ENCODE measurements around the gene CPXM2.

CPXM2 gene

DNA sequence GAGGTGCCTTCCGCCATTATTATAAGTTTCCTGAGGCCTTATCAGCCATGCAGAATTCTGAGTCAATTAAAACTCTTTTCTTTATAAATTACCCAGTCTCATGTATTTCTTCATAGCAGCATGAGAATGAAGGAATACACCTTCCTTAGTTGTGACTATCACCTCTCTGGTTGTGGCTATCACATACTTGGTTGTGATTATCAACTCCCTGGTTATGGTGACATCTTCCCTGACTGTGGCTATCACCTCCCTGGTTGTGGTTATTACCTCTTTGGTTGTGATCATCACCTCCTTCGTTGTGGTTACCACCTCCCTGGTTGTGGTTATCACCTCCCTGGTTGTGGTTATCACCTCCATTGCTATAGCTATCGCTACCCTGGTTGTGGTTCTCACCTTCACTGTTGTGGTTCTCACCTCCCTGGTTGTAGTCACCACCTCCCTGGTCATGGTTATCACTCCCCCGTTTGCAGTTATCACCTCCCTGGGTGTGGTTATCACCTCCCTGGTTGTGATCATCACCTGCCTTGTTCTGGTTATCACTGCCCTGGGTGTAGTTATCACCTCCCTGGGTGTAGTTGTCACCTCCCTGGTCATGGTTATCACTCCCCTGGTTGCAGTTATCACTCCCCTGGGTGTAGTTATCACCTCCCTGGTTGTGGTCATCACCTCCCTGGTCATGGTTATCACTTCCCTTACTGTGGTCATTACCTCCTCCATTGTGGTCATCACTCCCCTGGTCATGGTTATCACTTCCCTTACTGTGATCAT lies 119.5 kb downstream of the CPXM2 start:
- no peak for DNase-seq (ENCODE audit: low spot score)

DNA sequence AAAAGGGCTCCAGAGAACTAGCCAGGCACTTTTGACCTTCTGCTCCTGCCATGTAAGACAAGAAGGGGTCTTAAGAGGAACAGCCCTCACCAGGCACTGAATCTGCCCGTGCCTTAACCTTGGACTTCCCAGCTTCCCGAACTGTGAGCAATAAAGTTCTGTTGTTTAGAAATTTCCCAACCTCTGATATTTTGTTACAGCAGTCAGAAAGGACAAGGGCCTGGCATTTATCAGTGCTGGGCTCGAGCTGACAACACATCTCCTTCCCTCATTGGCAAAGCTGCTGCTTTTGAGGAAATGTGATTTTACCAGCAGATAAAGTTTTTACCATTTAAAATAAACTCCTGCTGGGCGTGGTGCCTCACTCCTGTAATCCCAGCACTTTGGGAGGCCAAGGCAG lies 122.0 kb downstream of the CPXM2 start:
- no peak for DNase-seq (ENCODE audit: low spot score)

DNA sequence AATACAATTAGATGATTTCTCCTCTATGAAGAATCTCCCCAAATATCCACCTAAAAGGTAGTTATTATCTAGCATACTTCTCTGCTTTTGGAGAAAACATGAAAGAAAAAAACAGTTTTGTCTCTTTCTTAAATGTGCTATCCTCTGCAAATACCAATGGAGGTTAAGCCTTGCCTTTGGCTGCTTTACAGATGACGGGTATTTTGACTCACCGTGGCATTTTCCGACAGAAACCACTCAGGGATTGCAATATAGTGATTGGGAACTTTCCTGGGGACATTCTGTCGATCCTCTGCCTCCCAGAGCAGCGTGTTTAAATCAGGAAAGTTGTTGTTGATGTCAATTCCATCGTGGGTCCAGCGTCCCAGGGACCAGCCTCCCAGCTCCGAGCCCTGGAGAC lies 124.8 kb downstream of the CPXM2 start:
- DNase-seq (ENCODE audit: low spot score), result peak; percentile 70

DNA sequence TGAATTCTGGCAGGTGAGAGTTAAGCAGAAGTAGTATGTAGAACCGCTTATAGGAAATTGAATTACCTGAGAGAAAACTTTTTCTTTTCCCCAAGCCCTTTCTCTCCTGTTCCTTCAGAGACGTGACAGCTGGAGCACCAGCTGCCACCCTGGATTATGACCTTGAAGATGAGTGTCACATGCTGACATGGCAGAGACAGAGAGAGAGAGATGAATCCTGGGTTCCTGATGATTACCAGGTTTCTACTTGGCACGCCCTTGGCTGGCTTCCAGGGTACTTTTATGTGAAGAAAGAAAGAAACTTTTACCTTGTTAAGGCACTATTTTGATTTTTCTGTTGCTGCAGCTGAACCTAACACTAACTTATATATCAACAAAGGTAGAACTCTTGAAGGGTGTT lies 125.6 kb downstream of the CPXM2 start:
- DNase-seq (ENCODE audit: low spot score), result no peak

DNA sequence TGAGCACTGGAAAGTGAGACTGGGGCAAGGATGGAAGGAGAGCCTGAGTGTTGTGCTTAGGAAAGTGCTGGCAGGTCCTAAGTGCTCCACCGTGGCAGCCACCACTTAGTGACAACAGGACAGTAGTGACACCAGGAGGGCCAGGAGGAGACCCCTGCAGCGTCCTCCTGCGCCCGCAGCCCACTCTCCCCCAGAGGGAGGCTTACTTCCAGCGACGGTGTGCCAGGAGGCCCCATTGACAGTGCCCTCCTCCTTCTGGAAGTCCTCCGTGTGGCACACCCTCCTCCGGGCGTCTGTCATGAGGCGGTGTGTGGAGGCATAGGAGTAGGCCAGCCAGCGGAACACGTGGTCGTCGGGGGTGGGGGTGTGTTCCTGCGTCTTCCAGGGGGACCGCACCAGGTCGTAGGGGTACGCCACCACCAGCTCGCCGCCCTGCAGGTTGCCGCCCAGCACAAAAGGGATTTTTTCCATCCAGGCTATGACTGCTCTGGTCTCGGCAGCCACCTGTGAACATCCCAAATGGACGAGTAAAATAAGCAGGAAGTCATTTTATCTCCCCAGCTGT lies 129.9 kb downstream of the CPXM2 start:
- DNase-seq (ENCODE audit: low spot score), result no peak

DNA sequence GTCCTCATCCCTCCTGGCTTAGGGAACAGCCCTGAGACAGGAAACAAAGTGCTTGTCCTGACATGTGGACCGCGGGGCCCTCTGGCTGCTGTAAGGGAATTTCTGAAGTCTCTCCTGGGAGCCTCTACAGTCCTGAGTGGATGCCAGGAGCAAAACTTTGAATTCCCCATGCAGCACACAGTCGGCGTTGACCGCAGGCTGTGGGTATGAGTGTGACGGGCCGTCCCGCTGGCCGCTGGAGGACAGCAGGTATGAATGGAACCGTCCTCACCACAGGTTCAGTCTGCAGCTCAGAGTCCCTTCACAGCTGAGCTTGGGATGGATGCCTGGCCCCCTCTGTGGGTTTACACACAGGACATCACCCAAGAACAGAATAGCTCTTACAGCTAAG lies 130.6 kb downstream of the CPXM2 start:
- no peak for DNase-seq (ENCODE audit: low spot score)

DNA sequence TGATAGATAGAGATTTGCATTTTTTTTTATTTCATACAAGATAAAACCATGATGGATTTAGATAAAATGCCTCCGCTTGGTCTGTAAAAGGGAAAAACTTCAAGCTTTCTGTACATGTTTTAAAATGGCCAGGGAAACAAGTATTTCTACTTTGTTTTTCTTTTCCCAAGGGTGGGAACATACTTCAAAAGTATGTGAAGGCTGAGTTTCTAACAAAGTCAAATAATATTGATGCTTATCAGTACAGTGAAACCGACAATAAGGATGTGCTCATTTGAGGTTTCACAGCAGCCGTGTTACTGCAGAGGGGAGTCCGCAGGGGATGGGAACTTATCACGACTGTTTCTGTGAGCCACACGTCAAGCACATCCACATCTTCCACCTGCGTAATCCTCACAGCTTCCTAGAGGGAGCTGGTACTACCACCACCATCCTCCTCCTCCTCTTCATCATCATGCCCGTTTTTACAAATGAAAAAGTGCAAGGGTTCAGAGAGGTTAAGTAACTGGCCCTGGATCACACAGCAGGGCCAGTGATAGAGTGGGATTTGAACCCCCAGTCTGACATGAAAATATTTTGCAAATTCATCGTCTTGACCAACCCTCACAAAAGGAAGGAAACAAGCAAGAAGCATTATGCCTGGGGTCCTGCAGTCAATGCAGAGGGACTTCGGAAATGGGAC lies 131.1 kb downstream of the CPXM2 start:
- DNase-seq (ENCODE audit: low spot score), result no peak

DNA sequence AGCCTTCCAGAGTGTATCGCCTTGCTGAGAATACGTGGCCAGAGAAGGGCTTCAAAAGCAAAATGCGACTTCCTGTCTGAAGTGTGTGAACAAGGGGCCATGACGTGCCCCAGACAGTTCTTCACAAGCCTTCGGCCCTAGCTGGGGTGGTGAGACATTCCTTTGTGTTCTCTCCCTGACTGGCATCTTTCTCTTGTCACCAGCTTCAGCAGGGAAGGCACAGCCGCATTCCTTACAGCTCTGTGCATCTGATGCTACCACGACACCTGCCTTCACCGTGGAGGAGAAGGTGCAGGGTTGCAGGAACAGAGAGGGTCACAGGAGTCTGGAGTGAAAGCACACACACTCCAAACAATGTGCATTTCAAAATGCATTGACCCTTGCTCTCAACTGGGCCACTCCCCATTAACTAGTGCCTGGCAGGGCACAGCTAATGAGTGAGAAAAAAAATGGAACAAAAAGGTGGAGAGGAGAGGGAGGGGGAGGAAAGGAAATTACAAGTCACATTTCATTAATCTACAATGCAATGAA lies 132.0 kb downstream of the CPXM2 start:
- DNase-seq (ENCODE audit: low spot score), result no peak

DNA sequence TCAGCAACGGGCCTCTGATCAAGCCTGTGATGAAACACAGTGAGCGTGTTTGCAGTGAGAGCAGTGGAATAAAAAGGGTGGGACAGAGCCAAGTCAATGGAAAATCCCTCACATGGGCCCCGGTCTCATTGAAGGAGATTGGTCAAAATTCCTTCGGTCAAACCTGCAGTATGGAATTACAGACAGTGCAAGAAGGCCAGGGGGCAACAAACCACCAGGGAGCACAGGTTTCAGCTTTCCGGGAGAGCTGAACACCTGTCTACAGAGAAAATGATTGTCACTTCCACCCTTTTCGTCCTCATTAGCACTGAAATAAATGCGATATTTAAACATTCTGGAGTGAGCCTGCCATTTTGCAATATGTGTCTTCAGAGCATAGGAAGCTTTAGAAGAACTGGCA lies 132.6 kb downstream of the CPXM2 start:
- no peak for DNase-seq (ENCODE audit: low spot score)

DNA sequence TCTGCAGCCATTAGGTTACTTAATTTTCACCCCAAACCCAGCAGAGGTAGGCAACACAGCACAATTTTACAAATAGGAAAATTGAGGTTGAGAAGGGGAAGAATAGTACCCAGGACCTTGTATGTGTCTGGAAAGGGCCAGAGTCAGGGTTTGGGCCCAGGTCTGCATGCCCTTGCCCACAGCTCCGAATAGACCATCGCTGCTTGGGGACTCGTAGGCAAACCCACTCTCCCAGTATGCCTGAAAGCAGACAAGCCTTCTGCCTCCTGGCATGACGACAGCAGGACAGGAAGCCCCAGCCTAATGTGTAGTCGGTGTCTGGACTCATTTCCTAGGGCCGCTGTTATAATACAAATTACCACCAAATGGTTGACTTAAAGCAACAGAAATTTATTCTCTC lies 133.8 kb downstream of the CPXM2 start:
- DNase-seq (ENCODE audit: low spot score), result no peak

DNA sequence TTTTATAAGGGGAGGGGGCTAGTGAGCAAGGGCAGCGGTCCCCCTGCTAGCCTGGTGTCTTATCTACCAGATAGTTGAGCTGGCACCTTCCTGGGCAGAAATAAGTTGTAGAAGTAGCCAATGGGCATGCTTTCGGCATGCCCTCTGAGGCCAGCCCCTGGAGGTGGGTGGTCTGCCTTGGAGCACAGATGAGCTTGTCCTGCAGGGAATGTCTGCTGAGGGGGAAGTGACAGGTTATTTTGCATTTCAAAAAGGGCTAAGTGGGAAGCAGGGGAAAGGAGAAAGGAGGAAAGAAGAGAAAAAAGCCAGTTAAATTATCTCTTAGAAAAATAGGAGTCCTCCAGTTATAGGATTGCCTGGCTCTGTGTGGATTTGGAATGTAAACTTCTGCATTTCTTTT lies 136.5 kb downstream of the CPXM2 start:
- no peak for DNase-seq (ENCODE audit: low spot score)

DNA sequence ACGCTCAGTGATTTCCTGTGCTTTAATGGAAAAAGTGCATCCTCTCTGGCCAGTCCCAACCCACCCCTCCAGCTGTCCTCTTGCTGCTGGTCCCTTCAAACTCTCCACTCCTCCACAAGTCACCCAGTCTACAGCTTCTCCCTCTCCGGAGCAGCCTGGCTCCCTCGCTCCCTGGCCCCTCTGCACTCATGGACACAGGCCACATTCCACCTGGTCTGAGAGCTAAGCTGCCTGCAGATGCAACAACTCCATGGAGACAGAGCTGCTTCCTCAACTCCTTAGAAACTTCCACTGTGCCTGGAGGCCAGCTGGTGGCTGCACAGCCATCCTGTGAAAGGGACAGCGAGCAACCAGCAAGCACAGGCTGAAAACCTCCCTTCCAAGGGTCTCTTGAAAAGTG lies 137.5 kb downstream of the CPXM2 start:
- no peak for DNase-seq (ENCODE audit: low spot score)

DNA sequence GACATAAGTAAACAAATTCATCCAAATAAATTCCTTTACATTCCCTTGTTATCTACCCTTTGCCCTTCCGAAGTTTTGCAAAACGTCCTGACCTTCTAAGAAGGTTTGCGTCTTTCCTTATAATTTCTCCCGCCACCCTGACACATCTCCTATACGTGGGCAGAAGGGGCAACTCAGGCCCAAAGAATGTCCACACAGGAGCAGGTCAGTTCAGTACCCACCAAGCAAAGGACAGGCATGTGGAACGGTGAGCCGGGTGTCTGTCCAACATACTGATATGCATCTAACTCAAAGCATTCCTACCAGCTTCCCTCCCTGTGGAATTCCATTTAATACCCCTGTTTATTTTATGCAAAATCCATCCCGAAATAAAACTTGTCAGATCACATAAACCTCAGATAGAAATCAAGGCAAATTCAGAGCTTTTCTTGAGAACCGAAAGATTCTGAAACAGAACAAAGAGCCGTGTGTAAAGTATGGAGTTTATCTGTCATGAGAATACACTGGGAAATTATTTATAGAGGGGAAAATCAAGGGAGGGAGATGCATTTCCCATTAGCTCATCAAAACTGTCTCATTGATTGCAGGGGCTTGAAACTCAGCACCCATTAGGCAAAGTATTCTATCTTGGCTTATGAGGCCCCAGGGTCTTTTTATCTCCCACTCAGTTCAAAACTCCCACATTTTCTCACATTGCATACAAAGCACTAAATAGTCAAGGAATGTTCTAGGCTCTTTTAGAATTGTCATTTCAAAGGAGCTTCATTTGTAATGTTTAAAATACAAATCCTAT lies 140.1 kb downstream of the CPXM2 start:
- DNase-seq (ENCODE audit: low spot score), result no peak

DNA sequence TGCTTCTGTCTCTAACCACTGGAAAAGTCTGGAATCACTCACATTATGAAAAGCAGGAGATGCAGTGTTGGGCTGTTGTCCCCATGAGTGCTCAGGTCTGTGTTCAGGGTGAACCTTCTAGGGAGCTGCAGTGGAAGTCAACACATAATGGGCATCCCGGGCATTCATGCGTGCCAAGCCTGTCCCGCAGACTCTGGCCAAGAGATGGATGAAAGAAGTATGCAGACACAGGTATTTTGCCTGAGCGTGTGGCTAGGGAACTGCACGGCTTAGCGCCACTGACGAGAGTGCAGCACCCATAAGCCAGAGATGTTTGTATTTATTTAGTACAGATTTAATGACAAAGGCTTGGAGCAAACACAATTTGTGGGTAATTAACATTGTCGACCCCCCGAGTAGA lies 140.7 kb downstream of the CPXM2 start:
- DNase-seq (ENCODE audit: low spot score), result no peak

DNA sequence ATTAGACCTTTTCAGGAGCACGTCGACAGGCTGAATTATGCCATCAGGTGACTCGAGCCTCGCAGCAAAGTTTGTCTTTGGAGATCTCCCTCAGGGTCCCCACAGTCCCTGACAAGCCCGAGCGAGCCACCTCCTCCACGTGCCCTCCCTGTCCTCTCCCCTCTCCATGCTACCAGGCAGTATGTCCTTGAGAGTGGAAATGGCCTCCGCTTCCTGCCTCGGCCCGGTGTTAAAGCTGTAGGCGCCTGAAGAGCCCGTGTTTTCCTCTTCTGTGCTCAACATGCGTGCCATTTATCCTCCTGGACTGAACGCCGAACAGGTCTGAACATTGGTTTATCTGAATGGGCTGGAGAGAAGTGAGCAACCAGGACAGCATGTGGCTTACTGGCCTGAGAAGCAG lies 142.9 kb downstream of the CPXM2 start:
- DNase-seq (ENCODE audit: low spot score), result no peak

DNA sequence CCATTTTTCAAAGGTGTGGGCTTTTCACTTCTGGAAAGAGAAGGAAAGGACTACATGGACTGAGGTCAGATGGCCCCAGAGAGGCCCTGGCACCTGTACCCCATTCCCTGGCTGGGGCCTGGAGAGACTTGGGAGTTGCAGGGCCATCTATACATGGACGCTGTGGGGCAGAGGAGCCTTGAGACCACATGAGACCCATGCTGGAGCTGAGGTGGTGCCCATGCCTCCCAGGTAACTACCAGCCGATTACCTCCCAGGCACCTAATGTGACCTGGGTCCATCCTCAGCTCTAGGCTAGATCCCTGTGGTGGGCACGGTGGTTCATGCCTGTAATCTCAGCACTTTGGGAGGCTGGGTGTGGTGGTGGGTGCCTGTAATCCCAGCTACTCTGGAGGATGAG lies 144.2 kb downstream of the CPXM2 start:
- no peak for DNase-seq (ENCODE audit: low spot score)

DNA sequence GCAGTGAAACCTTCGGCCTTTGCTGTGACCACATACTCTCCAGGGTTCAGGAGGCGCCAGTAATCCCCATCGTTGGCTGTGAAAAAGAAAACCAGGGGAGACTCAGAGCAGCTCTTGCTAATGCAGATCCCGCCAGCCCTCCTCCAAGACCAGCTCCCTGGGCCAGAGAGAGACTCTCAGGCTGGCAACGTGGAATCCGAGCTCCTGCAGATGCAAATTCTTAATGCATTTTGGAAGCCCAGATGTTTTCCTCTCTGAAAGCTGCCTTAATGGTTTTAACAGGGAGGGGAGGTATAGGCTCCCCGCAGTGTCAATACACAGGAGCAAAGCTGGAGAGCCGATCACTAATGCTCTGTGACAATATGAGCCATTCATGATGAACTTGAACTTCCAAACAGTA lies 144.7 kb downstream of the CPXM2 start:
- no peak for DNase-seq (ENCODE audit: low spot score)

DNA sequence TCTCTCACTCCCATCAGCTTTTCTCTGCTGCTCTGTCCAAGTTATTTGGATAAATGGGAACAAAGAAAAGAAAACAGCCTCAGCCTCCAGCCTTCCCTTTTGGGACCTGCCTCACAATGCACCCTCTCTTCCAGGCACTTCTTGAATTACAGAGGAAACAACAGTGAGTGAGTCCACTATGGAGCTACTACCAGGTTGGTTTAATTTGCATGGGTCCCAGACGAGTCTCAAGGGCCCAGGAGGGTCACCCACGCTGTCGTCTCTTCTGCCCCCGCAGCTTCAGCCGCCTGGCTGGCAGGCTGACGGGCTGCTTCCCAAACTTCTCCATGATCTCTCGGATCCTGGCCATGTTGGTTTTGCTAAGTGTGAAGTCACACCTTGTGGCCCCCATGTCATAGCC lies 145.1 kb downstream of the CPXM2 start:
- no peak for DNase-seq (ENCODE audit: low spot score)

DNA sequence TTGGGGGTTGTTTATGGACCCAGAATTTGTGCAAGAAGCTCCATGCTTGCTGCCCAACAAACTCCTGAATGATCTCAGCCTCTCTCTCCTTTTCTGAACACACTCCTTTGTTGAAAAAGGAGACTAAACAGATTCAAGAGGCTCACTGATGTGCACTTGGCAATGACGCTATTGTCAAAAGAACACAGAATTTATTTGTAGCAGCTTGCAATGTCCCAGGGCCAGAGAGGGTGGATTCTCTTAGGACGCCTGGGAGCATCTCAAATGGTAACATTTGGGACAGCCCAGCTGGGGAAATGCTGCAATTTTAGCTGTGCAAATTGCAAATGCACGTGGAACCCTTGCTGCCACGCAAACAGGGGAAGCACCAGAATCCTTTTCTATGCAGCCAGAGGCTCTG lies 145.5 kb downstream of the CPXM2 start:
- no peak for DNase-seq (ENCODE audit: low spot score)

DNA sequence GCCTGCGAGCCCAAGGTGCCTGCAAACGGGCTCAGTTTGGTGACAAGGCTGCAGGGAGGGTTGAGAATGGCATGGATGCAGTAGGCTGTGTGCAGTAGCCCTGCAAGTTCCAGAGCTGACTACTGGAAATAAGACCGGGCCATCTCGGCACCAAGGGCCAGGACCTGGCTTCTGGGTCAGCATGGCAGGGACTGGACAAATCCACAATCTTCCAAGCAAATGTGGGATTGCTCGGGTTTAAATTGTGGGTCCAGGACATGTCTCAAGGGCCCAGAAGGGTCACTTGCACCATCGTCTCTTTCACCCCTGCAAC lies 147.4 kb downstream of the CPXM2 start:
- no peak for DNase-seq (ENCODE audit: low spot score)

DNA sequence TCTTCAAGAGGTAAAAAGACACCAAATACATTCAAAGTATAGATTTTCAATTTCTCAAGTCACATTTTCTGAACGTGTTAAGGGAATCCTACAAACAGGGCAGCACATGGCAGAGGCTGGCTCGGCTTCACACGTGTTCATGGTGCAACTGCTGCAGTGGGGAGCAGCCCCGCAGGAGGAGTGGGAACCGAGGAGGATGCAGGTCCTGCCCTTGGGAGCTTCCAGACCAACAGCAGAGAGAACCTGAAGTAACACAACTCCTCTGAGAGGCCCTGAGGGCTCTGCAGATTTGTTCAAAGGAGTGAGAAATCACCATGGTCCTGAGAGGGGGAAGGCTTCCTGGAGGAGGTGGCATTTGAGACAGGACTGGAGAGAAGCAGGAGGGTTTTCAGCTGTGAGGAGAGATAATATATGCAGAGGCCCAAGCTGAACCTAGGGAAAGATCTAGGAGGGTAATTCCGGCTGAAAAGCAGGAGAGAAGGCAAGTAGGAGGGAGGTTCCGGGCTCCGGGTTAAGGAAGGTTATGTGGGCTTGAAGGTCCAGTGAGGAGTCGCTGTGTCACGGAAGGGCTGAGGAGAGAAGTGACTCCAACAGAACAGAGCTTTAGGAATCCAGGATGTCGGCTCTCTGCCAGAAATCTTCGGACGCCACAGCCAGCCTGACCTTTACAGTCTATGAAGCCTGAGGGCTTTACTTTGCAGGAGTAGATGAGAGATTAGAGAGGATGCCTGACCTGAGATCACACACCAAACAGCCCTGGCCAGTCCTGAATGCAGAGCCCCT lies 148.0 kb downstream of the CPXM2 start:
- DNase-seq (ENCODE audit: low spot score), result peak; percentile 50
